NK-92 (cell line): ENCODE measurements around the gene FOXP1.

Experiments used
- DNase-seq: peaks from one replicate; lab custom pipeline; 2025; ENCODE audit not compliant: unreplicated experiment; lab: John Stamatoyannopoulos, UW

FOXP1 gene

GRCh38 chr3:71510510-71510909 lies 73.0 kb downstream of the FOXP1 start:
- DNase-seq = no peak

GRCh38 chr3:71509066-71509465 lies 74.5 kb downstream of the FOXP1 start:
- no peak for DNase-seq

- DNase-seq = no peak
These were observed 77.7 kb downstream of the FOXP1 start for GRCh38 chr3:71505767-71506350.

- no peak for DNase-seq
These were observed 79.1 kb downstream of the FOXP1 start for GRCh38 chr3:71504250-71505036.

GRCh38 chr3:71503525-71504249 lies 79.8 kb downstream of the FOXP1 start:
- no peak for DNase-seq

- DNase-seq = no peak
These were observed 81.4 kb downstream of the FOXP1 start for GRCh38 chr3:71502066-71502625.

GRCh38 chr3:71500696-71501095 lies 82.8 kb downstream of the FOXP1 start:
- DNase-seq = no peak

- DNase-seq = no peak
These were observed 84.2 kb downstream of the FOXP1 start for GRCh38 chr3:71499227-71499876.

- no peak for DNase-seq
These were observed 85.0 kb downstream of the FOXP1 start for GRCh38 chr3:71498543-71498942.

GRCh38 chr3:71497971-71498444 lies 85.5 kb downstream of the FOXP1 start:
- no peak for DNase-seq

GRCh38 chr3:71497367-71497897 lies 86.1 kb downstream of the FOXP1 start:
- no peak for DNase-seq

GRCh38 chr3:71495708-71496472 lies 87.6 kb downstream of the FOXP1 start:
- no peak for DNase-seq

- DNase-seq = no peak
These were observed 89.3 kb downstream of the FOXP1 start for GRCh38 chr3:71494212-71494611.

- DNase-seq = no peak
These were observed 90.4 kb downstream of the FOXP1 start for GRCh38 chr3:71492974-71493771.

GRCh38 chr3:71492566-71492965 lies 91.0 kb downstream of the FOXP1 start:
- no peak for DNase-seq

GRCh38 chr3:71491154-71491752 lies 92.3 kb downstream of the FOXP1 start:
- no peak for DNase-seq

- DNase-seq = no peak
These were observed 92.8 kb downstream of the FOXP1 start for GRCh38 chr3:71490692-71491091.

GRCh38 chr3:71489315-71489761 lies 94.2 kb downstream of the FOXP1 start:
- no peak for DNase-seq

- DNase-seq = no peak
These were observed 94.6 kb downstream of the FOXP1 start for GRCh38 chr3:71488882-71489281.
